Fibroblast of lung (primary cell): ENCODE results near the gene RYR1. TPM values are rescaled to one million over a fixed set of nuclear protein-coding genes. Genes with fewer than 3 reads are reported as not detected.

Experiments
- DNase-seq, 2 donors: peaks; one replicate each; pipeline versions ENCODE4 v3.0.0 to v3.0.0-alpha.2; 2010; ENCODE audit warnings: low read depth in 2 of 2
- H2AFZ ChIP-seq: 2 replicates; pipeline ENCODE4 v1.5.1; 2012; ENCODE audit warnings: low read length, control low read depth, inconsistent platforms
- H3K27ac ChIP-seq: 2 replicates; pipeline ENCODE4 v1.5.1; 2011; ENCODE audit warnings: low read length, control low read depth; ENCODE audit not compliant: insufficient read depth
- H3K27me3 ChIP-seq: 2 replicates; pipeline ENCODE4 v1.5.1; 2011; ENCODE audit warnings: mild to moderate bottlenecking, low read length; ENCODE audit not compliant: control insufficient read depth, insufficient read depth
- H3K36me3 ChIP-seq: 2 replicates; pipeline ENCODE4 v1.5.1; 2011; ENCODE audit warnings: low read length; ENCODE audit not compliant: control insufficient read depth, insufficient read depth
- H3K4me1 ChIP-seq: 2 replicates; pipeline ENCODE4 v1.5.1; 2011; ENCODE audit warnings: low read length; ENCODE audit not compliant: control insufficient read depth, insufficient read depth; ENCODE audit errors: extremely low read depth
- H3K4me2 ChIP-seq: 2 replicates; pipeline ENCODE4 v1.5.1; 2011; ENCODE audit warnings: low read length, control low read depth; ENCODE audit not compliant: insufficient read depth; ENCODE audit errors: extremely low read depth
- H3K4me3 ChIP-seq, 4 experiments: fragments of 200-600 bp in 1 of 4; sonication (generic) in 1 of 4; replicated peaks in 1 of 4; 2 replicates each; pipeline ENCODE4 v1.5.1; 2011 to 2016; ENCODE audit warnings: low read length in 4 of 4, low read depth in 3 of 4, mild to moderate bottlenecking in 3 of 4, control low read depth in 2 of 4, inconsistent platforms in 1 of 4, mixed read lengths in 1 of 4; ENCODE audit not compliant: insufficient read depth in 1 of 4; ENCODE audit errors: control extremely low read depth in 1 of 4
- H3K79me2 ChIP-seq: 2 replicates; pipeline ENCODE4 v1.5.1; 2012; ENCODE audit warnings: mild to moderate bottlenecking, low read length, inconsistent platforms; ENCODE audit not compliant: control insufficient read depth, insufficient read depth
- H3K9ac ChIP-seq: 2 replicates; pipeline ENCODE4 v1.5.1; 2011; ENCODE audit warnings: mild to moderate bottlenecking, low read length, control low read depth; ENCODE audit not compliant: insufficient read depth
- H3K9me3 ChIP-seq: 2 replicates; pipeline ENCODE4 v1.5.1; 2012; ENCODE audit warnings: low read depth, low read length; ENCODE audit not compliant: control insufficient read depth, insufficient read depth
- H4K20me1 ChIP-seq: 2 replicates; pipeline ENCODE4 v1.5.1; 2011; ENCODE audit warnings: low read length; ENCODE audit not compliant: control insufficient read depth, insufficient read depth; ENCODE audit errors: extremely low read depth
- CTCF ChIP-seq, 2 donors: IDR thresholded peaks in 1 of 2; conservative IDR thresholded peaks in 1 of 2; 1 replicate in 1 of 2; 2 replicates in 1 of 2; pipeline ENCODE4 v1.5.1; 2011 to 2012; ENCODE audit warnings: low read length in 2 of 2, control low read depth in 1 of 2, inconsistent platforms in 1 of 2, low read depth in 1 of 2, mild to moderate bottlenecking in 1 of 2
- EZH2 ChIP-seq: IDR thresholded peaks from 2 replicates; pipeline ENCODE4 v1.5.1; 2012; ENCODE audit warnings: low read length, control low read depth, mild to moderate bottlenecking; ENCODE audit errors: missing control alignments
- polyA plus RNA-seq, 2 donors: library from polyadenylated mRNA; depleted of rRNA in 1 of 2; stranded (reverse) in 1 of 2; unstranded in 1 of 2; fragments of >200 nt; gene quantifications; 2 replicates each; pipeline ENCODE4 v1.2.1, GENCODE V29; 2011 to 2012; ENCODE audit warnings: missing spikeins in 1 of 2
- total RNA-seq: library from RNA; depleted of rRNA; stranded (reverse); fragments of >200 nt; gene quantifications from 2 replicates; pipeline ENCODE4 v1.2.1, GENCODE V29; 2014

Gene RYR1
- total and polyA plus RNA-seq, 2 donors (not counting 1 experiment from before 2014, with no cell fraction given) = under 0.01 TPM

DNA sequence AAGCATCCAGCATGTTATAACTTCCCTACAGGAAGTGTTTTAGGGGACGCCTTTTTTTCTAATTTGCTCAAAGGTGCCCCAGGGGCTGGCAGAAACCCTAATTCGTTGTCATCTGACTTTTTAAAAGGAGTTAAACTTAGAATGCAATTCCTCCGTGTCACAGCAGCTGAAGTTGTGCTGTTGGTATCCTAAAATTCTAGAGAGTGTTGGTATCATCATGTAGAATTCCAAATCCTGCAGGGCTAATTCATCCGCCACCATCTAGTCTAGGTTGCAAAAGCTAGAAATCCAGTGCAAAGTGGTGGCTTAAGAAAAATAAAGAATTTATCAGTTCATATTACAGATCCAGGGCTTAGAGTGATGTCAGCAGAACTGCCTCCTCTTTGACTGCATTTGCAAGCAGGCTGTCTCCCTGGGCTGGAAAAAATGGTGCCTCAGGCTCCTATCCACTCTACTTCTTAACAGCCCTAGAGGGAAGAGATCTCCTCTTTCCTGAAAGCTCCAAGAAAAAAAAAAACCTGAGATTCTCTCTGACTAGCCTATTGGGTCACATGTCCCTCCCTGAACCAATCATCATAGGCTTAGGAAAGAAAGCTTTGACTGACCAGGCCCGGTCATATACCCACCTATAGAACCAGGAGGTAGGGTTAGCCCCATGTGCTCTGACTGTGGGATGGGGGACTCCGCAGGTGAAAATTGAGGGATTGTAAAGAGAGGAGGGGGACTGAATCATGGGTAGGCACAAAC is 111.3 kb downstream of the RYR1 start:
- DNase-seq = peak in 1 of 2 donors; percentile 7
- H3K27me3 ChIP-seq = no peaks in the 10 kb centered on the region
- H4K20me1 ChIP-seq = no peaks in the 10 kb centered on the region
- peak in 1 of 2 donors; percentile 55 for TF ChIP-seq CTCF (conservative IDR thresholded peaks at IDR 0.05 in 1 of 2, IDR thresholded peaks at IDR 0.05 in 1 of 2; ENCODE audit: low read depth in 1 of 2, low read length in 2 of 2)
- TF ChIP-seq EZH2 = no peak
- H3K36me3 ChIP-seq = no peaks in the 10 kb centered on the region
- H3K4me3 ChIP-seq = no peak overlapping the region
- no peak overlapping the region for H2AFZ ChIP-seq
- no peaks in the 10 kb centered on the region for H3K4me1 ChIP-seq
- H3K27ac ChIP-seq = no peak overlapping the region
- H3K9ac ChIP-seq = no peak overlapping the region
- no peaks in the 10 kb centered on the region for H3K79me2 ChIP-seq
- H3K4me2 ChIP-seq = no peak overlapping the region
- no peaks in the 10 kb centered on the region for H3K9me3 ChIP-seq

- no peaks in the 10 kb centered on the region for H3K4me1 ChIP-seq
- no peak for DNase-seq
- no peaks in the 10 kb centered on the region for H4K20me1 ChIP-seq
- no peaks in the 10 kb centered on the region for H3K36me3 ChIP-seq
- no peaks in the 10 kb centered on the region for H3K79me2 ChIP-seq
- H3K27me3 ChIP-seq = no peaks in the 10 kb centered on the region
- no peak for TF ChIP-seq EZH2
- no peak for TF ChIP-seq CTCF (conservative IDR thresholded peaks at IDR 0.05 in 1 of 2, IDR thresholded peaks at IDR 0.05 in 1 of 2; ENCODE audit: low read depth in 1 of 2, low read length in 2 of 2)
- H3K4me3 ChIP-seq = no peak overlapping the region
- H3K4me2 ChIP-seq = no peak overlapping the region
- H3K27ac ChIP-seq = no peak overlapping the region
- H3K9ac ChIP-seq = no peak overlapping the region
- no peak overlapping the region for H2AFZ ChIP-seq
- H3K9me3 ChIP-seq = no peaks in the 10 kb centered on the region
Measured at GRCh38 chr19:38545596-38545995, 112.1 kb downstream of the RYR1 start.

GRCh38 chr19:38547421-38547820 is 113.9 kb downstream of the RYR1 start:
- no peak overlapping the region for H3K4me2 ChIP-seq
- H4K20me1 ChIP-seq = no peaks in the 10 kb centered on the region
- no peak overlapping the region for H3K9ac ChIP-seq
- H3K4me1 ChIP-seq = no peaks in the 10 kb centered on the region
- TF ChIP-seq EZH2 (no peak), CTCF (conservative IDR thresholded peaks at IDR 0.05 in 1 of 2, IDR thresholded peaks at IDR 0.05 in 1 of 2; ENCODE audit: low read depth in 1 of 2, low read length in 2 of 2) (no peak)
- no peaks in the 10 kb centered on the region for H3K9me3 ChIP-seq
- H3K79me2 ChIP-seq = no peaks in the 10 kb centered on the region
- no peak overlapping the region for H3K27ac ChIP-seq
- H3K4me3 ChIP-seq = no peak overlapping the region
- no peaks in the 10 kb centered on the region for H3K27me3 ChIP-seq
- H3K36me3 ChIP-seq = no peaks in the 10 kb centered on the region
- no peak overlapping the region for H2AFZ ChIP-seq
- no peak for DNase-seq
